ENCODE measurements around the gene SENP5. TPM values are rescaled to one million over a fixed set of nuclear protein-coding genes. Genes with fewer than 3 reads are reported as not detected.

The SENP5 gene
- total and polyA plus RNA-seq, 9 of the 15 experiments (the other 6 are each of a cell fraction or from before 2014, with no cell fraction given) = 18.3 to 59.7 (median 35.8) TPM

GRCh38 chr3:196983186-196983585 is 115.5 kb downstream of the SENP5 start (continued):
- TF ChIP-seq IRF9 (tag; IDR thresholded peaks at IDR 0.05) = no peak
- TF ChIP-seq ZNF146 (CRISPR knock-in tag; IDR thresholded peaks at IDR 0.05; ENCODE audit: unreplicated experiment) = peak; percentile 8
- TF ChIP-seq ASH1L (IDR thresholded peaks at IDR 0.05; ENCODE audit: borderline replicate concordance, low read depth, partially characterized antibody) = no peak
- TF ChIP-seq ZNF175 (CRISPR knock-in tag; IDR thresholded peaks at IDR 0.05; ENCODE audit: low read depth) = peak; percentile 95
- TF ChIP-seq RBM25 (IDR thresholded peaks at IDR 0.05; ENCODE audit: low read depth, low read length, severe bottlenecking) = peak; percentile 88
- TF ChIP-seq LEF1 (IDR thresholded peaks at IDR 0.05) = 0 out of 2 replicates have a peak, but pooled peaks have one; percentile 21
- TF ChIP-seq NELFE (IDR thresholded peaks at IDR 0.05; ENCODE audit: insufficient read depth, insufficient read length) = no peak
- TF ChIP-seq ELF1 (tag; IDR thresholded peaks at IDR 0.05) = no peak
- TF ChIP-seq TFAP4 (CRISPR knock-in tag; IDR thresholded peaks at IDR 0.05; ENCODE audit: borderline replicate concordance) = no peak
- TF ChIP-seq MLLT1 (IDR thresholded peaks at IDR 0.05) = peak; percentile 42 to 51; a peak in 1 of 4 replicates
- no peak for TF ChIP-seq ZKSCAN8 (CRISPR knock-in tag; IDR thresholded peaks at IDR 0.05)
- TF ChIP-seq U2AF1 (optimal IDR thresholded peaks at IDR 0.05; ENCODE audit: low read depth, low read length) = no peak
- no peak for TF ChIP-seq BRF2 (IDR thresholded peaks at IDR 0.05; ENCODE audit: borderline replicate concordance, insufficient read depth, insufficient read length)
- no peak for TF ChIP-seq MXI1 (IDR thresholded peaks at IDR 0.05; ENCODE audit: low read depth, low read length)
- TF ChIP-seq CBX1 (IDR thresholded peaks at IDR 0.05; ENCODE audit: low read depth) = 0 out of 2 replicates have a peak, but pooled peaks have one; percentile 58
- TF ChIP-seq DNMT1 (IDR thresholded peaks at IDR 0.05) = no peak
- no peak for TF ChIP-seq PTTG1 (tag; IDR thresholded peaks at IDR 0.05; ENCODE audit: low read depth)
- no peak for TF ChIP-seq BRF1 (IDR thresholded peaks at IDR 0.05; ENCODE audit: borderline replicate concordance, extremely low read depth, insufficient read length)
- 0 out of 2 replicates have a peak, but pooled peaks have one; percentile 31 for TF ChIP-seq MIER1 (IDR thresholded peaks at IDR 0.05; ENCODE audit: low read depth)
- peak in 1 of 2 experiments; percentile 58; a peak in 1 of 4 replicates for TF ChIP-seq ARNT (IDR thresholded peaks at IDR 0.05)
- peak; percentile 99 for TF ChIP-seq TRIM28 (IDR thresholded peaks at IDR 0.05)
- TF ChIP-seq ZNF263 (CRISPR knock-in tag; IDR thresholded peaks at IDR 0.05; ENCODE audit: borderline replicate concordance) = no peak
- TF ChIP-seq NFXL1 (CRISPR knock-in tag; IDR thresholded peaks at IDR 0.05) = no peak
- TF ChIP-seq ARHGAP35 (IDR thresholded peaks at IDR 0.05; ENCODE audit: partially characterized antibody) = no peak
- TF ChIP-seq SMARCA5 (IDR thresholded peaks at IDR 0.05) = peak; percentile 92
- TF ChIP-seq DPF2 (IDR thresholded peaks at IDR 0.05) = no peak
- TF ChIP-seq NFIC (IDR thresholded peaks at IDR 0.05) = 0 out of 2 replicates have a peak, but pooled peaks have one; percentile 9

Measured in K562 (cell line).